ENCODE data around the gene CMTR2. TPM values are rescaled to one million over a fixed set of nuclear protein-coding genes. Genes with fewer than 3 reads are reported as not detected.

Gene CMTR2
- polyA plus RNA-seq, 1 of the 3 experiments (the other 2 are of a cell fraction) = 7.2 TPM

GRCh38 chr16:71283612-71284011 is 5.6 kb downstream of the CMTR2 start:
- Histone ChIP-seq H3K9me3 (no peaks in the 10 kb centered on the region), H3K4me2 (no peak overlapping the region), H3K36me3 (replicated peaks in 1 of 2; ENCODE audit: control insufficient read depth in 1 of 2, insufficient read depth in 2 of 2, low read length in 1 of 2) (peaks cover 46 to 52% of the 10 kb centered on the region in 2 experiments), H3K9ac (no peak overlapping the region), H3K4me3 (ENCODE audit: low read depth in 2 of 2, low read length in 1 of 2) (no peak overlapping the region), H3K27ac (ENCODE audit: low read depth in 2 of 2, low read length in 1 of 2) (no peak overlapping the region), H3K79me2 (ENCODE audit: insufficient read depth) (peaks cover 25% of the 10 kb centered on the region), H3K27me3 (ENCODE audit: insufficient read depth) (no peaks in the 10 kb centered on the region), H4K20me1 (ENCODE audit: insufficient read depth) (no peaks in the 10 kb centered on the region), H3K9me2 (no peaks in the 10 kb centered on the region), H3K4me1 (ENCODE audit: control insufficient read depth in 1 of 2, insufficient read depth in 2 of 2, low read depth in 1 of 2, low read length in 1 of 2) (peaks cover 0 to 3% of the 10 kb centered on the region in 2 experiments; a peak in 2 of 4 replicates), H2AFZ (ENCODE audit: low read depth) (no peak overlapping the region), H3F3A (replicated peaks; ENCODE audit: insufficient read depth) (no peaks in the 10 kb centered on the region)
- TF ChIP-seq MXI1 (IDR thresholded peaks at IDR 0.05; ENCODE audit: low read depth, low read length) (no peak), RAD21 (IDR thresholded peaks at IDR 0.05; ENCODE audit: low read length) (no peak), REST (IDR thresholded peaks at IDR 0.05; ENCODE audit: low read depth, low read length) (no peak), PBX3 (IDR thresholded peaks at IDR 0.05) (no peak), NRF1 (IDR thresholded peaks at IDR 0.05; ENCODE audit: low read depth, low read length) (no peak), FOXM1 (IDR thresholded peaks at IDR 0.05; ENCODE audit: low read depth) (no peak), ELF1 (IDR thresholded peaks at IDR 0.05) (no peak), IRF3 (IDR thresholded peaks at IDR 0.05; ENCODE audit: low read depth, low read length) (no peak), MAX (IDR thresholded peaks at IDR 0.05; ENCODE audit: low read depth) (no peak), NFIC (IDR thresholded peaks at IDR 0.05; ENCODE audit: borderline replicate concordance) (no peak), YY1 (IDR thresholded peaks at IDR 0.05; ENCODE audit: low read depth) (no peak), SMC3 (IDR thresholded peaks at IDR 0.05; ENCODE audit: low read depth, low read length) (no peak)
- WGBS (ENCODE audit: low lambda C conversion rate) = 98% methylated on average over 2 of the region's 2 CpGs
- POLR2A ChIA-PET = no interaction called here
- CTCF ChIA-PET = no interaction called here
- no peak for DNase-seq

GRCh38 chr16:71282943-71283342 is 6.3 kb downstream of the CMTR2 start:
- no peaks in the 10 kb centered on the region for H3K9me3 ChIP-seq
- no peaks in the 10 kb centered on the region for H4K20me1 ChIP-seq (ENCODE audit: insufficient read depth)
- no peak for DNase-seq
- no peak overlapping the region for H3K9ac ChIP-seq
- 85% methylated on average over 3 of the region's 3 CpGs for WGBS (ENCODE audit: low lambda C conversion rate)
- H3K9me2 ChIP-seq = no peaks in the 10 kb centered on the region
- peaks cover 0 to under 1% of the 10 kb centered on the region in 2 experiments; a peak in 2 of 4 replicates for H3K4me1 ChIP-seq (ENCODE audit: control insufficient read depth in 1 of 2, insufficient read depth in 2 of 2, low read depth in 1 of 2, low read length in 1 of 2)
- H3K79me2 ChIP-seq (ENCODE audit: insufficient read depth) = peaks cover 19% of the 10 kb centered on the region
- H3K4me3 ChIP-seq (ENCODE audit: low read depth in 2 of 2, low read length in 1 of 2) = no peak overlapping the region
- H3K27ac ChIP-seq (ENCODE audit: low read depth in 2 of 2, low read length in 1 of 2) = no peak overlapping the region
- H3K36me3 ChIP-seq (replicated peaks in 1 of 2; ENCODE audit: control insufficient read depth in 1 of 2, insufficient read depth in 2 of 2, low read length in 1 of 2) = peaks cover 46 to 51% of the 10 kb centered on the region in 2 experiments
- no peaks in the 10 kb centered on the region for H3K27me3 ChIP-seq (ENCODE audit: insufficient read depth)
- no peak overlapping the region for H2AFZ ChIP-seq (ENCODE audit: low read depth)
- ChIA-PET CTCF (no interaction called here), POLR2A (no interaction called here)
- H3F3A ChIP-seq (replicated peaks; ENCODE audit: insufficient read depth) = no peaks in the 10 kb centered on the region
- no peak overlapping the region for H3K4me2 ChIP-seq
- TF ChIP-seq NRF1 (IDR thresholded peaks at IDR 0.05; ENCODE audit: low read depth, low read length) = no peak
- TF ChIP-seq YY1 (IDR thresholded peaks at IDR 0.05; ENCODE audit: low read depth) = no peak
- no peak for TF ChIP-seq ELF1 (IDR thresholded peaks at IDR 0.05)
- TF ChIP-seq CTCF (IDR thresholded peaks at IDR 0.05) = no peak
- TF ChIP-seq FOXJ3 (CRISPR knock-in tag; IDR thresholded peaks at IDR 0.05) = no peak
